Keratinocyte (primary cell): ENCODE results near the gene ROBO2. TPM values are rescaled to one million over a fixed set of nuclear protein-coding genes. Genes with fewer than 3 reads are reported as not detected.

ENCODE experiments used
- DNase-seq: peaks from one replicate; pipeline ENCODE4 v3.0.0-alpha.2; 2011; ENCODE audit warnings: low read depth, missing footprints, low spot score
- FAIRE-seq: peaks from 2 replicates; lab custom pipeline; 2011; peaks lifted over from hg19 to GRCh38; lab: Jason Lieb, UNC
- H2AFZ ChIP-seq: 2 replicates; pipeline ENCODE4 v1.6.0; 2012; ENCODE audit warnings: low read length, control low read depth, inconsistent platforms; ENCODE audit not compliant: control insufficient read depth
- H3K27ac ChIP-seq: 2 replicates; pipeline ENCODE4 v1.5.1; 2011; ENCODE audit warnings: low read length; ENCODE audit not compliant: control insufficient read depth, insufficient read depth
- H3K27me3 ChIP-seq: 3 replicates; pipeline ENCODE4 v1.6.0; 2011; ENCODE audit warnings: low read length; ENCODE audit not compliant: control insufficient read depth, insufficient read depth; ENCODE audit errors: extremely low read depth
- H3K36me3 ChIP-seq, 2 experiments: 2 replicates in 1 of 2; 3 replicates in 1 of 2; pipeline ENCODE4 v1.5.1; 2011; ENCODE audit warnings: low read length in 2 of 2, mild to moderate bottlenecking in 1 of 2; ENCODE audit not compliant: control insufficient read depth in 2 of 2, insufficient read depth in 2 of 2; ENCODE audit errors: extremely low read depth in 1 of 2
- H3K4me1 ChIP-seq: 3 replicates; pipeline ENCODE4 v1.5.1; 2011; ENCODE audit warnings: low read length; ENCODE audit not compliant: control insufficient read depth, insufficient read depth; ENCODE audit errors: extremely low read depth
- H3K4me2 ChIP-seq: 3 replicates; pipeline ENCODE4 v1.6.0; 2011; ENCODE audit warnings: low read depth, low read length; ENCODE audit not compliant: control insufficient read depth, insufficient read depth; ENCODE audit errors: extremely low read depth
- H3K4me3 ChIP-seq, 3 experiments: fragments of 200-600 bp in 1 of 3; sonication (generic) in 1 of 3; 2 replicates in 2 of 3; 3 replicates in 1 of 3; pipeline ENCODE4 v1.5.1; 2011 to 2016; ENCODE audit warnings: low read length in 3 of 3, mild to moderate bottlenecking in 3 of 3, control low read depth in 2 of 3, inconsistent platforms in 1 of 3, low read depth in 1 of 3, mixed read lengths in 1 of 3, mixed run types in 1 of 3, moderate library complexity in 1 of 3; ENCODE audit not compliant: control insufficient read depth in 2 of 3, insufficient read depth in 2 of 3; ENCODE audit errors: extremely low read depth in 1 of 3
- H3K79me2 ChIP-seq: 2 replicates; pipeline ENCODE4 v1.6.0; 2012; ENCODE audit warnings: low read length; ENCODE audit not compliant: control insufficient read depth, insufficient read depth
- H3K9ac ChIP-seq: 3 replicates; pipeline ENCODE4 v1.6.0; 2011; ENCODE audit warnings: low read length; ENCODE audit not compliant: control insufficient read depth, insufficient read depth; ENCODE audit errors: extremely low read depth
- H3K9me1 ChIP-seq: 3 replicates; pipeline ENCODE4 v1.6.0; 2011; ENCODE audit warnings: low read length; ENCODE audit not compliant: control insufficient read depth, insufficient read depth; ENCODE audit errors: extremely low read depth
- H3K9me3 ChIP-seq: 2 replicates; pipeline ENCODE4 v1.5.1; 2012; ENCODE audit warnings: low read depth, low read length; ENCODE audit not compliant: control insufficient read depth
- H4K20me1 ChIP-seq: 3 replicates; pipeline ENCODE4 v1.6.0; 2011; ENCODE audit warnings: low read length; ENCODE audit not compliant: control insufficient read depth, insufficient read depth; ENCODE audit errors: extremely low read depth
- CTCF ChIP-seq, 3 experiments: IDR thresholded peaks in 1 of 3; conservative IDR thresholded peaks in 1 of 3; optimal IDR thresholded peaks in 1 of 3; 2 replicates in 2 of 3; 3 replicates in 1 of 3; pipeline versions ENCODE3 to v1.5.1; 2011; ENCODE audit warnings: low read length in 3 of 3, mild to moderate bottlenecking in 3 of 3, moderate library complexity in 2 of 3, control low read depth in 1 of 3, inconsistent platforms in 1 of 3; ENCODE audit not compliant: insufficient read depth in 2 of 3; ENCODE audit errors: extremely low read depth in 1 of 3
- EZH2 ChIP-seq: IDR thresholded peaks from one replicate; pipeline ENCODE4 v1.6.1; 2012; ENCODE audit warnings: inconsistent platforms, mild to moderate bottlenecking, low read length, moderate library complexity
- dilution Hi-C: fragments of 300-500 bp; cut with MboI; formaldehyde crosslinking; loops from one replicate; pipeline ENCODE4 v1.7.0; 2020; ENCODE audit warnings: low sequenced_read_pairs; ENCODE audit not compliant: extremely low pct_ligation_motif_present
- polyA plus RNA-seq, 5 experiments: library from polyadenylated mRNA; depleted of rRNA in 3 of 5; stranded (reverse) in 3 of 5; stranded (forward) in 1 of 5; unstranded in 1 of 5; fragments of >200 nt; gene quantifications; 1 replicate in 1 of 5; 2 replicates in 3 of 5; 3 replicates in 1 of 5; pipeline versions ENCODE4 v1.2.1 to v1.2.3, GENCODE V29; 2011 to 2012; ENCODE audit warnings: missing spikeins in 2 of 5, low read depth in 1 of 5, low replicate concordance in 1 of 5

The ROBO2 gene
- polyA plus RNA-seq, 1 donor (not counting 4 experiments of a cell fraction or from before 2014, with no cell fraction given): 0.30 TPM

GRCh38 chr3:77489216-77489615 lies 449.3 kb downstream of the ROBO2 start:
- Histone ChIP-seq H3K27me3 (no peaks in the 10 kb centered on the region), H4K20me1 (no peaks in the 10 kb centered on the region), H3K27ac (no peak overlapping the region), H3K36me3 (no peaks in the 10 kb centered on the region), H3K9ac (no peak overlapping the region), H3K4me3 (no peak overlapping the region), H2AFZ (no peak overlapping the region), H3K9me1 (no peaks in the 10 kb centered on the region), H3K4me1 (no peaks in the 10 kb centered on the region), H3K4me2 (no peak overlapping the region), H3K9me3 (no peaks in the 10 kb centered on the region), H3K79me2 (no peaks in the 10 kb centered on the region)
- FAIRE-seq (no peak), DNase-seq (no peak)
- TF ChIP-seq CTCF (optimal IDR thresholded peaks at IDR 0.05 in 1 of 3, IDR thresholded peaks at IDR 0.05 in 1 of 3, conservative IDR thresholded peaks at IDR 0.05 in 1 of 3; ENCODE audit: extremely low read depth in 1 of 3, insufficient read depth in 2 of 3, low read length in 3 of 3): no peak
- no peak for TF ChIP-seq EZH2
- dilution Hi-C loops: no loop called here

DNA sequence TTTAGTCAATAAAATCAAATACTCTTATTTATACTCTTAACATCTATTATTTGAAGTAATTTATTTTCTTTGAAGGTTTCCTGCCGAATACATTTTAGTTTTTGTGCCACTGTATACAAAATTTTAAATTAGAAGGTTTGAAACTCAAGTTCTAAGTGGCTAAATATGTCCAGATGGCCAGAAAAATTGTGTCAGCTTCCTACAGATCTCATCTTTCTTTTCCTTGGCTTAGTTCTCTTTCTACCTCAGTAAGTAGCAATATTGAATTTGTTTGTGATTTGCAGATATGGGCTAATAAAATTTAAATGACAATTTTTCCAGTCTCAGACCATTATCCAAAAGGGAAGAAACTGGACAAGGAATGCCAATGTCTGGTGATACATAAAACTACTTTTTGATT lies 452.1 kb downstream of the ROBO2 start:
- no peak for FAIRE-seq
- H3K36me3 ChIP-seq: no peaks in the 10 kb centered on the region
- no peak overlapping the region for H3K27ac ChIP-seq
- no peaks in the 10 kb centered on the region for H3K9me3 ChIP-seq
- H3K79me2 ChIP-seq: no peaks in the 10 kb centered on the region
- H3K4me1 ChIP-seq: no peaks in the 10 kb centered on the region
- no peak overlapping the region for H3K4me3 ChIP-seq
- no peak overlapping the region for H3K9ac ChIP-seq
- no peaks in the 10 kb centered on the region for H4K20me1 ChIP-seq
- TF ChIP-seq CTCF (optimal IDR thresholded peaks at IDR 0.05 in 1 of 3, IDR thresholded peaks at IDR 0.05 in 1 of 3, conservative IDR thresholded peaks at IDR 0.05 in 1 of 3; ENCODE audit: extremely low read depth in 1 of 3, insufficient read depth in 2 of 3, low read length in 3 of 3) (no peak), EZH2 (no peak)
- no peaks in the 10 kb centered on the region for H3K9me1 ChIP-seq
- H3K4me2 ChIP-seq: no peak overlapping the region
- no peak overlapping the region for H2AFZ ChIP-seq
- DNase-seq: no peak
- dilution Hi-C loops: no loop called here
- no peaks in the 10 kb centered on the region for H3K27me3 ChIP-seq
